MM.1S (cell line): ENCODE data around the gene GCG.

Experiments
- EZH2 ChIP-seq: fragments of 300-600 bp; sonication (generic); optimal IDR thresholded peaks from 2 replicates; pipeline ENCODE3; 2017; ENCODE audit warnings: low read depth, mild to moderate bottlenecking, antibody characterized with exemption, low read length, mixed read lengths
- TF ChIP-seq, protein P1 (sequence below): fragments of 300-600 bp; sonication (generic); IDR thresholded peaks from 2 replicates; pipeline ENCODE4 v1.5.1; 2016; ENCODE audit warnings: antibody characterized with exemption, low read length, mixed read lengths

DNA sequence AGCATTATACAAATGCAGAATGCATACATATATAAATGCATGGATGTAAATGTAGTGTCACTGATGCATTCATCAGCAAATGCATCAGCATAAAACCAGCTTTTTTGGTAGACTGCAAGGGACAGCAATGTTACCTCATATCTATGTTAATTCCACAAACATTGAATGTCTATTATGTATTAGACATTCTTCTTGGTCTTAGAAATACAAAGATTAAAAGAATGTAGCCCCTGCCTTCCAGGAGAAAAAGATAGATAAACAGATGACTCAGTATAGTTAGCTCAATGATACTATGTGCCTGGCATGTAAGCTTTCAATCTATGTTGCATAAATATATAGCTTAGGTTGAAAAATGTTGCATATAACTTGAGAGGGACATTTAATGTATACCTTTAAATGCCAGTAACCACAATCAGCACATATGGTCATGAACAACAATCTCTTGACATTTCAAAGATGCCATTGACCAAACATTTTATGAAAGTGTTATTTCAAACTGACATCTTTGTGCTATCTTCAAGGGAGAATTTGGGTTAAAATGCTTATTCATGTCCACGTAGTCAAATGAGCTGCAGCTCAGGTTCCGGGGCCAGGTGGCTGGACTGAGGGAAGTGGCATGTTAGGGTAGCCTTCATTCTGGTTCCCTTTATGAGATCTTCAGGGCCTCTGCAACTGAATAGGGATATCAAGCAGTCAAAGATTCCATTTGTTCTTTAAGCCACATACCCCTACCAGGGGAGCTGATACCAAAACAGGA lies 45.2 kb upstream of the GCG start:
- TF ChIP-seq EZH2 = no peak
- TF ChIP-seq, protein P1, sequence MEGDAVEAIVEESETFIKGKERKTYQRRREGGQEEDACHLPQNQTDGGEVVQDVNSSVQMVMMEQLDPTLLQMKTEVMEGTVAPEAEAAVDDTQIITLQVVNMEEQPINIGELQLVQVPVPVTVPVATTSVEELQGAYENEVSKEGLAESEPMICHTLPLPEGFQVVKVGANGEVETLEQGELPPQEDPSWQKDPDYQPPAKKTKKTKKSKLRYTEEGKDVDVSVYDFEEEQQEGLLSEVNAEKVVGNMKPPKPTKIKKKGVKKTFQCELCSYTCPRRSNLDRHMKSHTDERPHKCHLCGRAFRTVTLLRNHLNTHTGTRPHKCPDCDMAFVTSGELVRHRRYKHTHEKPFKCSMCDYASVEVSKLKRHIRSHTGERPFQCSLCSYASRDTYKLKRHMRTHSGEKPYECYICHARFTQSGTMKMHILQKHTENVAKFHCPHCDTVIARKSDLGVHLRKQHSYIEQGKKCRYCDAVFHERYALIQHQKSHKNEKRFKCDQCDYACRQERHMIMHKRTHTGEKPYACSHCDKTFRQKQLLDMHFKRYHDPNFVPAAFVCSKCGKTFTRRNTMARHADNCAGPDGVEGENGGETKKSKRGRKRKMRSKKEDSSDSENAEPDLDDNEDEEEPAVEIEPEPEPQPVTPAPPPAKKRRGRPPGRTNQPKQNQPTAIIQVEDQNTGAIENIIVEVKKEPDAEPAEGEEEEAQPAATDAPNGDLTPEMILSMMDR = no peak
